Neural cell (in vitro differentiated cells): ENCODE data around the gene TPGS1. TPM values are rescaled to one million over a fixed set of nuclear protein-coding genes. Genes with fewer than 3 reads are reported as not detected.

Experiments used
- H2AFZ ChIP-seq: fragments of 200-600, 300-800 bp; sonication (generic), shearing (Covaris generic); 2 replicates; pipeline ENCODE4 v1.6.0; 2014; ENCODE audit warnings: low read depth, mild to moderate bottlenecking, antibody characterized with exemption, low read length, moderate library complexity
- H3F3A ChIP-seq: fragments of 200-600 bp; shearing (Covaris generic); 2 replicates; pipeline ENCODE4 v1.6.1; 2016; ENCODE audit warnings: mild to moderate bottlenecking, moderate library complexity, mixed read lengths, antibody characterized with exemption, low read length; ENCODE audit not compliant: insufficient read depth, poor library complexity, severe bottlenecking
- H3K27ac ChIP-seq: fragments of 200-600, 300-800 bp; sonication (generic), shearing (Covaris generic); 2 replicates; pipeline ENCODE4 v1.5.1; 2014; ENCODE audit warnings: mild to moderate bottlenecking, low read length, moderate library complexity
- H3K27me3 ChIP-seq: fragments of 300-800, 200-600 bp; sonication (generic), shearing (Covaris generic); 2 replicates; pipeline ENCODE4 v1.6.0; 2014; ENCODE audit warnings: mild to moderate bottlenecking, low read depth, low read length, moderate library complexity; ENCODE audit not compliant: insufficient read depth
- H3K36me3 ChIP-seq: fragments of 300-800, 200-600 bp; sonication (generic), shearing (Covaris generic); 2 replicates; pipeline ENCODE4 v1.5.1; 2014; ENCODE audit warnings: mild to moderate bottlenecking, antibody characterized with exemption, low read length, moderate library complexity; ENCODE audit not compliant: insufficient read depth
- H3K4me2 ChIP-seq: fragments of 300-800, 200-600 bp; sonication (generic), shearing (Covaris generic); 2 replicates; pipeline ENCODE4 v1.6.0; 2014; ENCODE audit warnings: mild to moderate bottlenecking, low read length
- H3K4me3 ChIP-seq: fragments of 300-800, 200-600 bp; sonication (generic), shearing (Covaris generic); 2 replicates; pipeline ENCODE4 v1.5.1; 2014; ENCODE audit warnings: mild to moderate bottlenecking, low read length, moderate library complexity
- H3K79me2 ChIP-seq: fragments of 200-600 bp; shearing (Covaris generic); replicated peaks from 2 replicates; pipeline ENCODE4 v1.6.0; 2014; ENCODE audit warnings: mild to moderate bottlenecking, low read length, moderate library complexity; ENCODE audit not compliant: insufficient read depth
- H3K9ac ChIP-seq: fragments of 300-800, 200-600 bp; sonication (generic), shearing (Covaris generic); 2 replicates; pipeline ENCODE4 v1.6.1; 2016; ENCODE audit warnings: mild to moderate bottlenecking, low read length, mixed read lengths
- H3K9me2 ChIP-seq: fragments of 200-600 bp; shearing (Covaris generic); 2 replicates; pipeline ENCODE4 v1.6.1; 2016; ENCODE audit warnings: mild to moderate bottlenecking, low read length, mixed read lengths; ENCODE audit not compliant: insufficient read depth
- H3K9me3 ChIP-seq: fragments of 200-600, 300-800 bp; sonication (generic), shearing (Covaris generic); 2 replicates; pipeline ENCODE4 v1.6.1; 2016; ENCODE audit warnings: mild to moderate bottlenecking, mixed run types, low read length, moderate library complexity, mixed read lengths
- H4K20me1 ChIP-seq: fragments of 200-600 bp; shearing (Covaris generic); 2 replicates; pipeline ENCODE4 v1.6.1; 2016; ENCODE audit warnings: mild to moderate bottlenecking, mixed run types; ENCODE audit not compliant: insufficient read depth
- CTCF ChIP-seq: fragments of 450-650 bp; IDR thresholded peaks from 2 replicates; pipeline ENCODE4 v1.5.1; 2014; ENCODE audit warnings: antibody characterized with exemption, mild to moderate bottlenecking, moderate library complexity; ENCODE audit not compliant: poor library complexity, severe bottlenecking
- EP300 ChIP-seq: fragments of 450-650 bp; conservative IDR thresholded peaks from 2 replicates; pipeline ENCODE4 v1.6.1; 2014; ENCODE audit warnings: antibody characterized with exemption, mild to moderate bottlenecking, moderate library complexity; ENCODE audit not compliant: poor library complexity, severe bottlenecking
- EZH2 ChIP-seq: fragments of 200-600, 300-800 bp; shearing (Covaris generic), sonication (generic); IDR thresholded peaks from 2 replicates; pipeline ENCODE4 v1.6.1; 2014; ENCODE audit warnings: antibody characterized with exemption, low read length, borderline replicate concordance, mild to moderate bottlenecking; ENCODE audit not compliant: insufficient read depth, poor library complexity, severe bottlenecking
- MXI1 ChIP-seq: fragments of 450-650 bp; conservative IDR thresholded peaks from 2 replicates; pipeline ENCODE4 v1.6.1; 2014; ENCODE audit warnings: antibody characterized with exemption, mild to moderate bottlenecking; ENCODE audit not compliant: poor library complexity, severe bottlenecking
- POLR2AphosphoS5 ChIP-seq: IDR thresholded peaks from 2 replicates; pipeline ENCODE4 v1.6.1; 2012
- RAD21 ChIP-seq: fragments of 450-650 bp; conservative IDR thresholded peaks from 2 replicates; pipeline ENCODE4 v1.6.1; 2014; ENCODE audit warnings: antibody characterized with exemption, mild to moderate bottlenecking, moderate library complexity
- REST ChIP-seq: IDR thresholded peaks from 2 replicates; pipeline ENCODE4 v1.6.1; 2012; ENCODE audit warnings: borderline replicate concordance
- SMC3 ChIP-seq: fragments of 450-650 bp; conservative IDR thresholded peaks from 2 replicates; pipeline ENCODE4 v1.6.1; 2014; ENCODE audit warnings: antibody characterized with exemption, mild to moderate bottlenecking, moderate library complexity; ENCODE audit not compliant: poor library complexity
- TAF1 ChIP-seq: IDR thresholded peaks from 2 replicates; pipeline ENCODE4 v1.6.1; 2012; ENCODE audit warnings: low read depth
- polyA plus RNA-seq: library from polyadenylated mRNA; depleted of rRNA; stranded (reverse); fragments of >200 nt; gene quantifications from 2 replicates; pipeline ENCODE4 v1.2.3, GENCODE V29; 2014

TPGS1 gene
- polyA plus RNA-seq, 1 donor from 2014 or later = 79.6 TPM

- Histone ChIP-seq H4K20me1 (no peaks in the 10 kb centered on the region), H3K9me3 (no peaks in the 10 kb centered on the region), H3K36me3 (no peaks in the 10 kb centered on the region), H3K4me2 (no peak overlapping the region), H3F3A (no peaks in the 10 kb centered on the region), H3K27me3 (no peaks in the 10 kb centered on the region), H3K9ac (no peak overlapping the region), H3K79me2 (no peaks in the 10 kb centered on the region), H3K9me2 (no peaks in the 10 kb centered on the region), H3K27ac (no peak overlapping the region), H2AFZ (no peak overlapping the region), H3K4me3 (no peak overlapping the region)
- no peak for TF ChIP-seq POLR2AphosphoS5
- no peak for TF ChIP-seq CTCF
- no peak for TF ChIP-seq EZH2
- no peak for TF ChIP-seq RAD21
- TF ChIP-seq EP300 = no peak
- no peak for TF ChIP-seq REST
- no peak for TF ChIP-seq MXI1
- TF ChIP-seq TAF1 = no peak
These were observed 49.5 kb downstream of the TPGS1 start for GRCh38 chr19:556611-557382.

- Histone ChIP-seq H3F3A (no peaks in the 10 kb centered on the region), H3K27me3 (no peaks in the 10 kb centered on the region), H3K36me3 (no peaks in the 10 kb centered on the region), H3K9me2 (no peaks in the 10 kb centered on the region), H4K20me1 (no peaks in the 10 kb centered on the region), H3K9ac (no peak overlapping the region), H3K4me2 (no peak overlapping the region), H3K9me3 (no peaks in the 10 kb centered on the region), H2AFZ (no peak overlapping the region), H3K4me3 (no peak overlapping the region), H3K79me2 (no peaks in the 10 kb centered on the region), H3K27ac (no peak overlapping the region)
- TF ChIP-seq SMC3 (no peak), REST (no peak)
These were observed 51.6 kb downstream of the TPGS1 start for GRCh38 chr19:558770-559439.
